HG02678 (cell line): Measurements from ENCODE around the gene BANK1.
A peak's percentile ranks its signal among the peaks of the same experiment; 100 is the strongest.

ENCODE experiments used
- ATAC-seq: cut with Tn5 transposase; IDR thresholded peaks from one replicate; pipeline ENCODE4 v1.9.1; 2021; ENCODE audit warnings: mild to moderate bottlenecking, moderate library complexity; ENCODE audit not compliant: unreplicated experiment

BANK1 gene

DNA sequence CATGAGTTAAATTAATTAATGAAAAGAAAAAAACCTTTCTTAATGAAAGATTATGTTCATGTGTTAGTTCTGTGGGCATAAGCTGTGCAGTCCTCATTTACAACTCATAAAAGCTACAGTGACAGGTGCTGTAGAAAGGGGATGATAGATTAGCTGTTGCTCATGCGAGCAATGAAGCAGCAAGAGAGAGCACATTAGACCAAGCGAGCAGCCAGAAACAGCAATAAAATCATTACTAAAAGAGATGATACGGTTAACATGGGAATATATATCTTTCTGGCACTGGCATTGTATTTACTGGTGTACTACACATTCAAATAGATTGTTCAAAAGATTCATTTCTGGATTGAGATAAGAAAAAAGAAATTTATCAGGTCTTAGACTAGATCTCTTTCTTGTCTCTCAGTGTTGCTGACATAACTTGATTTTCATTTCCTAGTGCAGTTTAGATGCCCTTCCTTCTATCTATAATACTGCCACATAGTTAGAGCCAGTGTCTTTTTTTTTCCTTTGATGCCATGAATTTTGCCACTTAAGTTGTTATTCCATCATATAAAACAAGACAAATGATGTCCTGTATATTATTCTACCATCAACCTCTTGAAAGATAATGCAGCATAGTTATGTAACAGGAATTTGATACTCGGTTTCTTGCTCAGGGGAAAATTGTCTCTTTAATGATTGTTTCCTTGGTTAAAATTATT lies 164.6 kb downstream of the BANK1 start:
- no peak for ATAC-seq

DNA sequence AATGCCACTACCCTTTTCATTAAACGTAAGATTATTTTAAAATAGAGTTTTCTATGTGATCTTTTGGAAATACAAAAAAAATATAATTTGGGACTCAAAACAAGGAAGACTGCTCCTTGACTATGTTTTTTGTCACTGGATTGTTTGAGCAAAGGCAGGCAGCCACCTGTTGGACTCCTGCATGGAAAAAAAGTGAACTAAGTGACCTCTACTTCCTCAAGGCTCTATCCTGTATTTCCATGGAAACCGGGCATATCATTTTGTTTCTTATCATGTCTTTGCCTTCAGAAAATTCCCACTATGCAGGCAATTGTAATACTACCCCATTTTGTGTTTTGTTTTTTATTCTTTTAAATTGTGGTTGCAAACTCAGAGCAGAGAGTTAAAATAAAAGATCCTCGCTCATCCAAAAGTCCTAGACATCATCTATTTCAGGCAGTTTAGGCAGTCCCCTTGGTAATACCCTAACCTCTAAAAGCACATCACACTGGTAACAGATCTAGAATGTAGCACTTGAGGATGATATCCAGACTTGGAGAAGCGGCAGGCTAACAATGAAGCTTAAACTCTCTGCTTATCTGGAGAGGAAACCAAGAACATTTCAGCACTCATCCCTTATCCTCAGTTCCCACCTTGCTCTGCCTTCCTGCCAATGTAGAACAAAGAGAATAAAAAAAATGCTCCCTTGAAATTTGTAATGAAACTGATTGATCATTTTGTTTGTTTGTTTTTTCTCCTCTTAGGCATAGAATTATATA lies 165.7 kb downstream of the BANK1 start:
- no peak for ATAC-seq

DNA sequence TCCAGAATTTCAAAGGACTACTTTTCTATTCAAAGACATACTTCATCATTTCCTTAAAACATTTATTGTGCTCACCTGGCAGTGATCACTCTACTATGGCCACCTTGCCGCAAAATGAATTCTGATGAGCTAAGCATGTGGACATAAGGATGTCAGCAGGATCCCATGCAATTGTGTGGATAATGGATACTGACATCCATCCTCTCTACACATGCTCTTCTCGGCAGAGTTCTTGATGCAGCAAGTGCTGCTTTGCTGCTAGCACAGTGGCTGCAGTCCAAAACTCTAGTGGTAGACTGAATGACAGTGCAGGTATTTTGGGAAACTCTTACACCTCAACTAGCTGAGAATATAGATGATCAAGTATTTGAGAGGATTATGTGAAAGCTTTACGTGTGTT lies 168.0 kb downstream of the BANK1 start:
- ATAC-seq, result no peak

DNA sequence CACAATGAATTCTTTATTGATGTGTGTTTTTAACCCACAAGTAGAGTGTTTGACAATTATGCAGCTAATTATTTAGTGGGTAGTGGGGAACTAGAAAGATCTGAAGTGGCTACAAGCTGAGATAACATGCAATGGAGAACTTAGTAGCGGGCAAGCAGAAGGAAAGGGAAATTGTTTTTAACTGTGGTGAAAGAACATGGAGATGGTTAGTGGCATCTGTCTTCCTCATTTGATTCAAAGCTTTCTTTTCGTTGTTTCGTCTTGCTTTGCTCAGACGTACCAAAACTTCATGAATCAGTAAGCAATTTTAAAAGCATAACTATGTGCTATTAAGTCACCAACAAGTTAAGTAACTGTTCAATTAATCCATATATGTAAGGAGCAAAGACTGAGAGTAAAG lies 169.9 kb downstream of the BANK1 start:
- no peak for ATAC-seq

DNA sequence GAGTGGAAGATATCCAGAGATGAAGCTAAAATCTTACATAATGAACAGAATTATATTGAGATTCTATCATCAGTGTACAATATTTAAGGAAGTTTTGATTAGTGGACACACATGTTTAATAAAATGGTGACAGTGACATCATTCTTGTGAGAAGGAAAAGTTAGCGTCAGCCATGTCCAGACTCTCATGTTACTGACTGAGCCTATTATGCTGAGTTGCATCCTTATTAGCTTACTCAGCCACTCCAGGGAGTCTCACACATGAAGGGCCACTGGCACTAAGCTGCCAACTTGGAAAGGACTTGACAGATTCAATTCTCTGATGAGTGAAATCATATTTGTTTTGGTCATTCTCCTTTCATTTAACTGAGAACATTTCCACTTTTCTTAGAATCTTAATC lies 170.6 kb downstream of the BANK1 start:
- ATAC-seq, result no peak

DNA sequence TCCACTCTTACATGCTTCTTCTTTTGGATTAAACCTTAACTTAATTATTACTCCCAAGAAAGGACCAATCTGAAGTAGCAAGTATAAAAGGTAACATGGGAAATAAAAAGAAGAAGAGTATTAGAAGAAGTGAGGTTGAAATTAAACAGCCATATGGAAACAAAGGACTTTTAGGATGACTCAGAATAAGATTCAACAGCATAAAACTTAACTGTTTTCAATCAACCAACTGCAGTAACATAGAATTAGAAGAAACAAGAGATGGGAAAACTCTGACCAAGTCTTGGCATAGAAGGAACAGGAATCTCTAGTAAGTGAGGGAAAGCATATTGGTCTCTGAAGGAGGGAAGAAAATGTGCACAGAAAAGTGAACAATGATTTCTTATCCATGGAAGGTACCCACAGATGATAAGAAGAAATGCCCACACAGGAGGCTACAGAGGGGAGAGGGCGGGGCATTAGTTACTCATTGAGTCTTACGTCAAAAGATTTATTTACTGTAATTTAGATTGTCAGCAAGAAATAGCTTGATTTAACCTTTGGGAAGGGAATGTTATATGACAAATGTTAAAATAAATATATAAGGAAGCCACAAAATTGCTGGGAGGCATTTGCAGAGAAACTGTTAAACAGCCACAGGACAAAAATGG lies 177.3 kb downstream of the BANK1 start:
- no peak for ATAC-seq

DNA sequence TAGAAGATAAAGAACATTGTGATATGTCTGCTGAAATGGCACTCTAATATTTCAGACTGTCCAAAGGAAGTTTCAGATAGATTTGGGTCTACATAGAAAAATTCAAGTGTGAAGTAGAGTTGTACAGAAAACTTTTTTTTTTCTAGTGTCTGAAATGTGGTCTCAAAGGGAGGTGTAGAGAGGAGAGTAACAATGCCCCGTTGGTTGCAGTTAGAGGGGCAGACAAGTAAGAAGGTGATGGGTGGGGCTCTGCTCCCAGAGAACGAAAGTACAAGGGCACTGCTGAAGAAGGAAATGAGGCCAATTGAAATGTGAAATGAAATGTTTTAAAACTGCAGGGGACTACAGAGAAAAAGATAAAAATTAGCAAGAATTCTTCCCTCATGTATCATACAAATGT lies 177.8 kb downstream of the BANK1 start:
- no peak for ATAC-seq

DNA sequence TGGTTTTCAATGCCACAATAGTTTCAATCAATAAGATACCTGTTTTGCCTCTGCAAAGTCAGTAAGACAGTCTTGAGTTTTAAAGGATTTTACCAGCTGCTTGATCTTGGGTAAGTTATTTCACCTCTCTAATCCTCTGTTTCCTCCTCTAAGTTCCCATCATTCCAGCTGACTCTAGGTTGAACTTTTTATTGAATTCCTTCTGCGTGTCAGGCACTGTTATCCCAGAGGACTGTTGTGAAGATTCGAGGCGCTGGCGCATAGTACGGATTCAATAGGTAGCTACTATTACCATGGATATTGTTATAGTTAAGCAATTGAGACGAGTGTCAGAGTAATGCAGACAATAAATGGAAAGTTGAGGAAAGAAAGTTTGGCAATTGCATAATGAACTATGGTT lies 179.4 kb downstream of the BANK1 start:
- no peak for ATAC-seq

DNA sequence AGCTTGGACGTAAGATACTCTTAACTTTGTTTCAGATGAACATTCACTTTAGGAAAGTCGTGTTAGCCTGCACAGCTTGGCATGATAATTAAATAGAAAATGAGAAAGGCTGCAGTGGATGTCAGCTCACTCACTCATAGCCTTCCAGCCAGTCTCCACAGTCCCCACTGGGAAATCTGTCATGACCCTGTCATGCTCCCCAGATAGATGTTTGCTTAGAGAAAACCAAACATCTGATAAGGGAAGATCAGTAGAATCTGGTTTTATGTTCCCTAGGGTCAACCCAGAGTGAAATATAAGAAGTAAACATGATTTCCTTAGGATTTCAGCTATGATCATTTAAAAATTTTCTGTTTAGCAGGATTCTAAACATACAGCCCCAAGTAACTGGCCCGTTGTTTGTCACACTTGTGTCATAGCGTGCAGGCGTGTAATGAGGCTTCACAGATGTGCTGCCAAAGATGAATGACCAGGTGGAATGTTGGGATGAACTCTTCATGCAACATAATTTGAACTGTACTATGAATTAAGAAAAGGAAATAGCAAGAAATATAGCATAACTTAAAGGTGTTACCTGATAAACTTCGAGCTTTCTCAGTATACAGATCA lies 180.1 kb downstream of the BANK1 start:
- no peak for ATAC-seq

DNA sequence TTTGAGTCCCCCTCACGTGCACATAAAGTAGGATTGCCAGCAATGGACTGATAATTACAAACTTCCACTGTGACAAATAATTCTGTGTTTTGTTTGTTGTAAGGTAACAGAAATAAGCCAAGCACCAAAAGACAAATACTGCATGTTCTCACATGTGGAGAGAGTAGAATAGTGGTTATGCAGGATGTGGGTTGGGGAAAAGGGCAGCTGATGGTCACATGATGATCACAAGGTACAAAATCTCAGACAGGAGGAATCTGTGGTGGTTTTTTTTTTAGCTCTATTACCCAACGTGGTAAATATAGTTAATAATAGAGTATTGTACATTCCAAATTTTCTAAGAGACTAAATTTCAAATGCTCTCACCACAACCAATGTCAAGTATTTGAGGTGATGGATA lies 182.3 kb downstream of the BANK1 start:
- no peak for ATAC-seq

DNA sequence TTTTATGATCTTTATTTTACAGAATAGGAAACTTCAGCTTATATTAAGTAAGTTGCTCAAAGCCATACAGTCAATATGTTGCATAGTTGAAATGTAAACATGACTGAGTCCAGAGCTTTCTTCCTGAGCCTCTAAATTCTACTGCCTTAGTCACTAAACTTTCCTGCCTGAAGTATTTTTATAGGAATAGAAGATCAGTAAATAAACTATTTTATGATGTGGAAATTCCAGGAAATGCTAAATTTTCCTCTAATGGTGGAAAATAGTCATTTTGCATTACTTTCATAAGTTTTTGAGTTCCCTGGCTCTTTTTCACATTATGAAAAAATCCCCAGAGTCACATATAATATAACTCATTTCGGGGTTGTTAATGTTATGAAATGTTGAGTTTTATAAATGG lies 182.8 kb downstream of the BANK1 start:
- ATAC-seq, result no peak

DNA sequence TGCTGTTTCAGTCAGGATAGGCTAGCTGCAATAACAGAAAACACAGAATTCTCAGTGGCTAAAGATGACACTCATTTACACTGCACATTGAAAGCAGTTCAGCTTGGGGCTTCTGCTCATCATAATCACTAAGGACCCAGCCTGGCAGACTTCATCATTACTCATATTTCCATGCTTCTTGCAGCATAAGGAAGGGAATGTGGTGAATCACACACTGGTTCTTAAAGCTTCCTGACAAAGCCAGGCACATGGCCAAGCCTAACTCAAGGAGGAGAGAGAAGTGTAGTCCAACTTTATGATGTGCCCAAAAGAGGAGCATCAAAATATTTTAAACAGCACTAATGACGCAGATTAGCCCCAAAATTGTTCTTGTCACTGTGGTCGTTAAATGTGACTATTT lies 186.5 kb downstream of the BANK1 start:
- ATAC-seq, result no peak

DNA sequence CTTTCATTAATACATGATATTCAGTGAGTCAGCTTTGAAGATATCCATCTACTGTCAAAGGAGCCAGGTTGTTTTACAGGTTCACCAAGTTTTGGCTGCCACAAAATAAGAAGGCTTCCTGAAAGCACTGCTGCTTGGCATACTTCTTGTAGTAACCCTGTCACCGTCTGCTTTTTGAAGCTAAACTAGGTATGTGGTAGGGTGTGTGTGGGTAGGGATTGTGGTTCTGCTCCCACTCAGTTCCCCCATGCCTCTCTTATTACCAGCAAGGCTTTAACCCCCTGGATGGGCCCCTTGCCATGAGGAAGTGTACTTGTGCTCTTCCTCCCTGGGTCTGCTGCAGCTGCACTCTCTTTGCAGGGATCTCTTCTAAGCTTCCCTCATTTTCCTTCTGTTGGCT lies 191.2 kb downstream of the BANK1 start:
- ATAC-seq, result no peak

DNA sequence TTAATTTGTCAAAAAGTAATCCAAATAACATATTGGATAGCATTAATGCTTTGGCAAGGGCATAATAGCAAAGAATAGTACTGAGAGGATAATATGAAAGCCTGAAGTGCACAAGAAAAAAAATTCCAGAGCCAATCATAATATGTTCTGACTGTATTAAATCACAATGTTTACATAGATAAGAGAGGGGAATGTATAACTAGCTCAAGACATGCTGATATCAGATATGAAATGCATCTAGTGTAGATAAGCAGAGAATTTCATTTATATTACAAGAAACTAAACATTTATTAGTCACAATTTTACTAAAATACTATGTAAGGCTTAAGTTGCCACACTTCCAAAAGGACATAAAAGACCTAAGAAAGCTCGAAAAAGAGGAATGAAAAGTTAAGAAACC lies 193.3 kb downstream of the BANK1 start:
- ATAC-seq, result no peak

DNA sequence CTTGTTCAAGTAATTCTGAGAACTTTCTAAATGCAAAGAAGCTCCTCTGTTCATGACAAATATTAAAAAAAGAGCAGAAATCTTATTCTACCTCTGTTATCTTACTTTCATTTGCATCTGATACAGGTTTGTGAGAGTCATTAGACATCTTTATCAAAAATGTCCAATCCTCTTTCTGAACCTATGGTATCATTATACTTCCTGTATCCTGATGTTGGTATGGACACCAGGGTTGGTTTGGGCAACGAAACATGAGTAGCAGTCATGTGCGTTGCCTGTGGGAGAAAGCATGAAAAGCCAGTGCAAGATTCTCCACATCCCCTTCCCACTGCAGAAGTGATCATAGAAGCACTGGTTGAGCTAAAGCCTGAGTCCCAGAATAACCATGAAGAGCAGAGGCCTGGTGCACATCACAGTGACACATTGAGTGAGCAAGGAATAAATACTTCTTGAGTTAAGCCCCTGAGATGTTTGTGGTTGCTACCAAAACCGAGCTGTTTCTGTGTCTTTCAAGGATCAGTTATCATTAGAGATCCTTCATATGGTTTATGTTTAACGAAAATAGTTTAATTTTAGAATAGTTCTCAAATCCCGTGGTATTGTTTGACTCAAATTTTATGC lies 197.2 kb downstream of the BANK1 start:
- peak; percentile 96 for ATAC-seq

DNA sequence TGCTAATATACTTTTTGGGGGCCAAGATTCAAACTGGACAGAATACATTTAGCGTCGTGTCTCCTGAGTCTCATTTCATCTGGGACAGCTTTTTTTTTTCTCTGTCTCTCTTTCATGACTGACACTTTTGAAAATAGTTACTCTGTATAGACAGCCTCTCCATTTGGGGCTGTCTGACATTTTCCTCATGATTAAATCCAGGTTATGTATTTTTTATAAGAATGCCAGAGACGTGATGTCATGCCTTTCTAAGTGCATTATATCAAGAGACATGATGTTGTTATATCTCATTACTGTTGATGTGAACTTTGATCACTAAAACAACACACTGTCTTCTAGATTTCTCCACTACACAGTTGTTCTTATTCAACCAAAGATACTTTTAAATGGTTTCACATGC lies 199.0 kb downstream of the BANK1 start:
- no peak for ATAC-seq

DNA sequence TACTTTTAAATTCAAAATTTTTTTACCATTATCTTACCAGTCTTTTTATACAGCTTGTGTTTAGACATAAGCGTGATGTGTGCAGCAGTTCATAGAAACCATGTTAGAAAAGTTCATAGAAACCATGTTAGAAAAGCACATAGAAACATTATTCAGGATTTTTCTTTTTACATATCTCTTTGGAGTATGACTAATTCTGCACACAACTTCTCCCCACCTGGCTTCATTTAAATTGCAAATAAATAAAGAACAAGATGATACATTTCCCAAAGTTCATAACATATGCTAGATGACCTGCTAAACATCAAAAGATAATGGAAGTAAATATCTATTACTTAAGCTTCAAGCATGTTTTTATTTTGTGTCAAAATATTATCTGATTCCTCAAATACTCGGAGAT lies 201.9 kb downstream of the BANK1 start:
- no peak for ATAC-seq

DNA sequence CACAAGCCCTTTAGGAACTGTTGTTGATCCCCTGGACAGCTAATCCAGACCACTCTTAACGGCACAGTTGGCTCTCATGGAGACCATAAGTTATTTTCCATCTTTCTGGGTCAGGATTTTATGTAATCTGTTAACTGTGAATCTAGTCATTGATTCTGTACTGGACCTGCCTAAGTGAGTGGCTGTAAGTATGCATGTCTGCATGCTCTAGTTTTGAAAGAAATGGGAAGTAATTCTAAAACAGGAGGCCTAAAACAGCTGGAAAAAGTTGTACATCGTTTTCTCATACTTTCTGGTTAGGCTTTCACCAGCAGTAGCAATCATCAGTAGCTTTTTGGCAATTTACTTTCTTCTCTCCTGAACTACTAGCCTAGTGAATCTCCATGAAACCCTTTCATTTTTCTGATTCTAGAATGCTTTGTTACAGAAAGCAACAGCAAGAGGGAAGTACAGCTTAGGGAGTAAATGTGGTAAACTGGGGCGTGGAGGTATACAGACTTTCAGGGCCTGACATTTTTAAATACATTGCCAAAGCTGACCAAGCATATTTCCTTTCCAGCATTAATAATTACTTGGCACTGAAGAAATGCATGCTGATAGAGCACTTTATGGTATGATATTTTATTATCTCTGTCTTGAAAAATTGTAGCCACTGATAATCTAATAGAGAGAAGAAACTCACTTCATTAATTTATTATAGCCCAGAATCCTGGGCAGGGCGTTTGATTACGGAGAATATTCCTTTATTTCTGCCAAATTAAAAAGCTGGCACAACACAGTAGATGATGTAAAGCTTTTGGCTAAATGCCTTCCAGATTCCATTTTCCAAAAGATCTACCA lies 202.7 kb downstream of the BANK1 start:
- ATAC-seq, result no peak

DNA sequence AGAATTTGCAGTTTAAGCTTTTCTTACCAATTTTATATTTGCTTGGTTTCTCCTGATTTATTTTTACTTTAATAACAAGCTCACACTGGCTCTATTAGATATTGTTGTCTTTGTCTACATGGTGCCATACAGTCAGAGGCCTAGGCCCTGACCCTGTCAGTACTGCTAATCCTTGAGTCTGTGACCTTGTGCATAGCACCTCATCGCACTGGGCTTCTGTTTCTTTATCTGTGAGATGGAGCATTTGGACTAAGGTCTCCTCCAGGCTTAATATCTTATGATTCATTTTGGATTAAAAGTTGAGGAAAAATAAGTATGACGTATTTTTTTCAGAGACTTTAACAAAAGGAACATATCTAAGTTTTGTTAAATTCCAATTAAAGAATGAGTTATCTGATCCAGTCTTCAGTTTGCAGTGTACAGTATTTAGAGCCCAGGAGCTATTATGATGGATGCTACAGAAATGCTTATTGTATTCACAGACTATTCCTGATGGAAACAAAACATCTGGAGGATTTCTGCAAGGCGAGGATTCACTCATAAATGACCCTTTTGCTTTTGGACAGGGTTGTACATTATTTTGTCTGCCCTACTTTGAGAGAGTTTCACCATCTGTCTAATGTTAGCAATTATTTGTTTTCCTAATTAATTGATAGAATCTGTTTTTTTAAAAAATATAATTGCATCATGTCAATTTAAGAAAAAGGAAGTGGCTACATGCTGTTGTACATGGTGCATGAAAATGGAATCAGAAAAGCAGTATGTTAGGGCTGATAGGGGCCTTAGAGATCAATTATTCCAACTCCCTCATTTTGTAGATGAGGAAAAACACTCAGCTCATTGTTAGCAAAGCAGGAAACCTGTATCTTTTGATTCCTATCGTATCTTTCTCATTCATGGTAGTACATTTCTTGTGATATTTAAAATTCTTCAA lies 203.6 kb downstream of the BANK1 start:
- ATAC-seq, result no peak
